Mesendoderm (in vitro differentiated cells): ENCODE measurements around the gene LIPG.
A peak's percentile ranks its signal among the peaks of the same experiment; 100 is the strongest.

Experiments
- DNase-seq: peaks from one replicate; pipeline ENCODE4 v3.0.0; 2013
- H2AK5ac ChIP-seq: 2 replicates; pipeline ENCODE4 v1.6.1; 2013; ENCODE audit warnings: low read length, inconsistent platforms
- H2BK120ac ChIP-seq: 2 replicates; pipeline ENCODE4 v1.6.1; 2013; ENCODE audit warnings: low read depth, mild to moderate bottlenecking, low read length, moderate library complexity, mixed read lengths
- H2BK15ac ChIP-seq: replicated peaks from 2 replicates; pipeline ENCODE4 v1.6.1; 2013; ENCODE audit warnings: low read depth, mild to moderate bottlenecking, moderate library complexity
- H2BK5ac ChIP-seq: 2 replicates; pipeline ENCODE4 v1.6.1; 2013; ENCODE audit warnings: low read length, inconsistent platforms
- H3K18ac ChIP-seq: 2 replicates; pipeline ENCODE4 v1.6.1; 2013; ENCODE audit warnings: mild to moderate bottlenecking, low read length, mixed read lengths
- H3K23ac ChIP-seq: one replicate; pipeline ENCODE4 v1.6.1; 2013; ENCODE audit warnings: low read length
- H3K27ac ChIP-seq: 2 replicates; pipeline ENCODE4 v1.5.1; 2013; ENCODE audit warnings: low read depth, mild to moderate bottlenecking, inconsistent platforms, low read length, moderate library complexity
- H3K27me3 ChIP-seq: 2 replicates; pipeline ENCODE4 v1.6.1; 2013; ENCODE audit warnings: low read length, control low read depth, mild to moderate bottlenecking, inconsistent platforms; ENCODE audit not compliant: insufficient read depth, poor library complexity
- H3K36me3 ChIP-seq: 2 replicates; pipeline ENCODE4 v1.6.1; 2013; ENCODE audit warnings: low read length, inconsistent platforms; ENCODE audit not compliant: control insufficient read depth, insufficient read depth
- H3K4ac ChIP-seq: one replicate; pipeline ENCODE4 v1.6.1; 2013; ENCODE audit warnings: low read depth, mild to moderate bottlenecking, low read length, moderate library complexity
- H3K4me1 ChIP-seq: 2 replicates; pipeline ENCODE4 v1.6.1; 2013; ENCODE audit warnings: low read depth, low read length, inconsistent platforms; ENCODE audit not compliant: control insufficient read depth
- H3K4me2 ChIP-seq: 2 replicates; pipeline ENCODE4 v1.6.1; 2013; ENCODE audit warnings: low read length
- H3K4me3 ChIP-seq: 2 replicates; pipeline ENCODE4 v1.5.1; 2013; ENCODE audit warnings: mild to moderate bottlenecking, low read length
- H3K56ac ChIP-seq: one replicate; pipeline ENCODE4 v1.6.1; 2013; ENCODE audit warnings: low read length
- H3K79me1 ChIP-seq: 2 replicates; pipeline ENCODE4 v1.6.1; 2013; ENCODE audit warnings: low read length, inconsistent platforms
- H3K79me2 ChIP-seq: 2 replicates; pipeline ENCODE4 v1.6.1; 2013; ENCODE audit warnings: mild to moderate bottlenecking, low read length; ENCODE audit not compliant: control insufficient read depth, insufficient read depth
- H3K9ac ChIP-seq: 2 replicates; pipeline ENCODE4 v1.6.1; 2013; ENCODE audit warnings: low read length, inconsistent platforms
- H4K5ac ChIP-seq: one replicate; pipeline ENCODE4 v1.6.1; 2013; ENCODE audit warnings: low read length
- H4K8ac ChIP-seq: one replicate; pipeline ENCODE4 v1.6.1; 2013; ENCODE audit warnings: low read depth, mild to moderate bottlenecking, control low read depth, low read length, moderate library complexity
- WGBS: extraction: QIAGEN DNeasy Blood & Tissue Kit; methylation state at CpG from one replicate; pipeline ENCODE4 v1.1.7; 2013; ENCODE audit warnings: low lambda C conversion rate, missing lambda C conversion rate; ENCODE audit not compliant: insufficient coverage; ENCODE audit errors: extremely low coverage; 5-methylcytosine and 5-hydroxymethylcytosine counted together

The LIPG gene

DNA sequence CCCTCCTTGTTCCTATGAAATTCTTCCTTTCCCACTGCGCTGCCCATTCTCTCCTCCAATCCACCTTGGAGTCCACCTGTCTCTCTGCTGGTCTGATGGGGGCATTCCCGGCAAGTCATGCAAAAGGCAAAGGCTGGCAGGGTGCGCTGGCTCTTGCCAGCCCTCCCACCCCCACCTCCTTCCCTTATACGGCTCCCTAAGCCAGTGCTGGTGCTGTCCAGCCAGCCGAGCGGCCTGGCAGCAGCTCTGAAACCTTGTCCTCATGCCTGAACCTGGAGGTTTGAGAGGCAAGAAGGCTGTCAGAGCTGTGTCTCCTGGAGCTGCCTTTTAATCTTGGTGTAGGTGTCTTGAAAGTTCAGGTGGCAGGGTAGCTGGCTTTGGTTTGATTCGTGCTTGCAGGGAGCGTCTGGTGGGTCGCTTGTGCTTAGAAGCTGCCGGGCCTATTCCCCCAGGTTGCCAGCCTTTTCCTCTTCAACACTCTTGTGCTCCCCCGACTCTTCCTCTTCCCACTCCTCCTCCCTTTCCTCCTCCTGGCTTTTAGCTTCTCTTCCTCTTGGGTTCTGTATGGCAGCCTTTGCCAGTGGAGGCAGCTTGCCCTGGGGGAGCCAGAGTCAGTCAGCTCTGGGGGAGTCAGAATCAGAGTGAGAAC is 748 bp downstream of the LIPG start:
- Histone ChIP-seq H3K27ac (no peak overlapping the region), H2BK120ac (no peak overlapping the region), H3K18ac (peak overlapping the region; percentile 43), H3K4ac (no peak overlapping the region), H3K36me3 (peaks cover 3% of the 10 kb centered on the region), H3K9ac (peak overlapping the region; percentile 66), H3K4me3 (peak overlapping the region; percentile 65), H4K8ac (no peak overlapping the region), H3K79me2 (peaks cover 12% of the 10 kb centered on the region), H3K56ac (peak overlapping the region; percentile 80), H2BK5ac (no peak overlapping the region), H3K27me3 (no peaks in the 10 kb centered on the region), H2BK15ac (no peak overlapping the region), H4K5ac (no peak overlapping the region), H3K4me2 (peak overlapping the region; percentile 77), H3K4me1 (peaks cover 10% of the 10 kb centered on the region), H2AK5ac (no peak overlapping the region), H3K23ac (no peak overlapping the region), H3K79me1 (peaks cover 2% of the 10 kb centered on the region)
- no CpG with 5 or more reads among the region's 11 CpGs for WGBS
- DNase-seq: peak; percentile 46

DNA sequence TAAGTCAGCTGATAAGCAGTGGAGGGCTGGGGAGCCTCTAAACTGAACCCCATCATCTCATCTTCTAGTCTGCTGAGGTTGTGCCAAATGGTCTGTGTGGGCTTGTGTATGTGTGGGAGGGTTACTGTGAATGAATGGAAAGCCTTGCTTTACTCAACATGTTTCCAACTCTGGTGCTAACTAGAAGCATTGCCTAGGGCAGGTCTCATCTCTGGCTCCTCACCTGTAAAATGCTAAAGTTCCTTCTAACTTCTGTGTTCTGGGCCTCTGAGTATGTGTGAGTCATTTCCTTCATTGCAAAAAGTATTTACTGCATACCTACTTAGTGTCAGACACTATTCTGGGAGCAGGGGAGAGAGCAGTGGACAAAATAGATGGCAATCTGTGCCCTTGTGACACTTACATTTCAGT is 1.3 kb downstream of the LIPG start:
- peaks cover 10% of the 10 kb centered on the region for H3K4me1 ChIP-seq
- H3K36me3 ChIP-seq: peaks cover 3% of the 10 kb centered on the region
- H2BK120ac ChIP-seq: no peak overlapping the region
- no peak overlapping the region for H3K27ac ChIP-seq
- no peak for DNase-seq
- H3K79me1 ChIP-seq: peaks cover 2% of the 10 kb centered on the region
- no peak overlapping the region for H3K18ac ChIP-seq
- H3K23ac ChIP-seq: no peak overlapping the region
- H4K8ac ChIP-seq: no peak overlapping the region
- H4K5ac ChIP-seq: no peak overlapping the region
- peak overlapping the region; percentile 66 for H3K9ac ChIP-seq
- H3K4me3 ChIP-seq: peak overlapping the region; percentile 65
- H3K79me2 ChIP-seq: peaks cover 12% of the 10 kb centered on the region
- H2BK5ac ChIP-seq: no peak overlapping the region
- no peak overlapping the region for H3K4ac ChIP-seq
- H3K27me3 ChIP-seq: no peaks in the 10 kb centered on the region
- peak overlapping the region; percentile 80 for H3K56ac ChIP-seq
- H2AK5ac ChIP-seq: no peak overlapping the region
- no peak overlapping the region for H2BK15ac ChIP-seq
- peak overlapping the region; percentile 77 for H3K4me2 ChIP-seq

GRCh38 chr18:49563701-49564517 is 2.1 kb downstream of the LIPG start:
- Histone ChIP-seq H4K8ac (no peak overlapping the region), H3K4me2 (peak overlapping the region; percentile 77), H3K23ac (no peak overlapping the region), H2BK120ac (no peak overlapping the region), H3K4me3 (peak overlapping the region; percentile 65), H3K4me1 (peaks cover 10% of the 10 kb centered on the region), H3K27ac (no peak overlapping the region), H2BK5ac (no peak overlapping the region), H3K18ac (no peak overlapping the region), H3K4ac (no peak overlapping the region), H2BK15ac (no peak overlapping the region), H3K27me3 (no peaks in the 10 kb centered on the region), H3K36me3 (peaks cover 6% of the 10 kb centered on the region), H3K56ac (peak overlapping the region; percentile 80), H3K79me2 (peaks cover 12% of the 10 kb centered on the region), H2AK5ac (no peak overlapping the region), H3K79me1 (peaks cover 2% of the 10 kb centered on the region), H3K9ac (peak overlapping the region; percentile 66), H4K5ac (no peak overlapping the region)
- no peak for DNase-seq
- 100% methylated on average over 1 of the region's 8 CpGs for WGBS

GRCh38 chr18:49564518-49564834 is 2.6 kb downstream of the LIPG start:
- Histone ChIP-seq H4K5ac (no peak overlapping the region), H3K4me1 (peaks cover 10% of the 10 kb centered on the region), H3K23ac (no peak overlapping the region), H3K36me3 (peaks cover 9% of the 10 kb centered on the region), H2BK5ac (no peak overlapping the region), H3K27ac (no peak overlapping the region), H3K4me2 (no peak overlapping the region), H3K56ac (peak overlapping the region; percentile 17), H3K79me2 (peaks cover 12% of the 10 kb centered on the region), H2BK120ac (no peak overlapping the region), H3K4ac (no peak overlapping the region), H3K18ac (no peak overlapping the region), H3K27me3 (no peaks in the 10 kb centered on the region), H2BK15ac (no peak overlapping the region), H3K4me3 (no peak overlapping the region), H3K9ac (peak overlapping the region; percentile 8), H2AK5ac (no peak overlapping the region), H3K79me1 (peaks cover 2% of the 10 kb centered on the region), H4K8ac (no peak overlapping the region)
- no peak for DNase-seq

DNA sequence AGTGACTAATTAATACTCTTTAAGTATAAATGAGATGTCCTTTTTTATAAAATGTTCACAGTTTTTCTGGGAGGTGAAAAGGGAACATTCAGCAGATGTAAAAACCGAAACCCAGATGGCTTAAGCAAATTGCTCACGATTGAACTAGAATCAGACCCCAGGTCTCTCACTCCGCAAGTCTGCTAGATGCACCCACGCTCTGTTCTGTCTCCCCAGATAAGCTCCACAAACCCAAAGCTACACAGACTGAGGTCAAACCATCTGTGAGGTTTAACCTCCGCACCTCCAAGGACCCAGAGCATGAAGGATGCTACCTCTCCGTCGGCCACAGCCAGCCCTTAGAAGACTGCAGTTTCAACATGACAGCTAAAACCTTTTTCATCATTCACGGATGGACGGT is 3.2 kb downstream of the LIPG start:
- no peak overlapping the region for H3K9ac ChIP-seq
- no peak overlapping the region for H3K4ac ChIP-seq
- peaks cover 10% of the 10 kb centered on the region for H3K4me1 ChIP-seq
- H4K8ac ChIP-seq: no peak overlapping the region
- no peak for DNase-seq
- no peak overlapping the region for H3K4me3 ChIP-seq
- no peak overlapping the region for H2BK120ac ChIP-seq
- no peak overlapping the region for H3K27ac ChIP-seq
- no peak overlapping the region for H2BK15ac ChIP-seq
- H4K5ac ChIP-seq: no peak overlapping the region
- no CpG with 5 or more reads among the region's 9 CpGs for WGBS
- H2AK5ac ChIP-seq: no peak overlapping the region
- no peak overlapping the region for H3K56ac ChIP-seq
- H3K79me2 ChIP-seq: peaks cover 12% of the 10 kb centered on the region
- H3K23ac ChIP-seq: no peak overlapping the region
- no peak overlapping the region for H3K18ac ChIP-seq
- H3K79me1 ChIP-seq: peaks cover 2% of the 10 kb centered on the region
- H2BK5ac ChIP-seq: no peak overlapping the region
- peaks cover 13% of the 10 kb centered on the region for H3K36me3 ChIP-seq
- no peak overlapping the region for H3K4me2 ChIP-seq
- H3K27me3 ChIP-seq: no peaks in the 10 kb centered on the region
